Fibroblast of villous mesenchyme (primary cell): ENCODE results near the gene CA5A. TPM values are rescaled to one million over a fixed set of nuclear protein-coding genes. Genes with fewer than 3 reads are reported as not detected.

Experiments used
- DNase-seq: peaks from one replicate; pipeline ENCODE4 v3.0.0-alpha.2; 2010; ENCODE audit warnings: low read depth
- H3K4me3 ChIP-seq: 2 replicates; pipeline ENCODE4 v1.5.1; 2011; ENCODE audit warnings: low read depth, mild to moderate bottlenecking, low read length
- CTCF ChIP-seq: IDR thresholded peaks from 2 replicates; pipeline ENCODE4 v1.5.1; 2012; ENCODE audit warnings: low read depth, mild to moderate bottlenecking, low read length; ENCODE audit not compliant: insufficient read depth
- total RNA-seq: library from RNA; depleted of rRNA; stranded (reverse); fragments of >200 nt; gene quantifications from 2 replicates; pipeline ENCODE4 v1.2.3, GENCODE V29; 2012

The CA5A gene
- total RNA-seq, 1 donor: not detected

GRCh38 chr16:87952751-87953150 is 16.4 kb upstream of the CA5A start:
- peak overlapping the region; percentile 89 for H3K4me3 ChIP-seq
- DNase-seq: no peak
- TF ChIP-seq CTCF: no peak

GRCh38 chr16:87951552-87952538 is 15.5 kb upstream of the CA5A start:
- H3K4me3 ChIP-seq: peak overlapping the region; percentile 89
- DNase-seq: no peak
- TF ChIP-seq CTCF: peak; percentile 9

GRCh38 chr16:87950765-87951551 is 14.6 kb upstream of the CA5A start, which contains the start of gene BANP:
Gene BANP (plus strand): TSS chr16:87951434. CDS start chr16:87975116, 23,682 bp downstream.
- peak; percentile 11 for TF ChIP-seq CTCF
- DNase-seq: peak; percentile 98
- peak within 1 kb of the TSS; percentile 89 for H3K4me3 ChIP-seq

GRCh38 chr16:87949071-87949744 is 12.9 kb upstream of the CA5A start:
- DNase-seq: no peak
- H3K4me3 ChIP-seq: peak overlapping the region; percentile 23
- TF ChIP-seq CTCF: no peak

GRCh38 chr16:87948735-87949070 is 12.4 kb upstream of the CA5A start:
- no peak for TF ChIP-seq CTCF
- no peak overlapping the region for H3K4me3 ChIP-seq
- no peak for DNase-seq

- TF ChIP-seq CTCF: no peak
- no peak for DNase-seq
- H3K4me3 ChIP-seq: no peak overlapping the region
These were observed 11.8 kb upstream of the CA5A start for GRCh38 chr16:87948119-87948545.
